Mesendoderm (in vitro differentiated cells): ENCODE results near the gene KCNF1.

ENCODE experiments used
- DNase-seq: peaks from one replicate; pipeline ENCODE4 v3.0.0; 2013
- H2AK5ac ChIP-seq: 2 replicates; pipeline ENCODE4 v1.6.1; 2013; ENCODE audit warnings: low read length, inconsistent platforms
- H2BK120ac ChIP-seq: 2 replicates; pipeline ENCODE4 v1.6.1; 2013; ENCODE audit warnings: low read depth, mild to moderate bottlenecking, low read length, moderate library complexity, mixed read lengths
- H2BK15ac ChIP-seq: replicated peaks from 2 replicates; pipeline ENCODE4 v1.6.1; 2013; ENCODE audit warnings: low read depth, mild to moderate bottlenecking, moderate library complexity
- H2BK5ac ChIP-seq: 2 replicates; pipeline ENCODE4 v1.6.1; 2013; ENCODE audit warnings: low read length, inconsistent platforms
- H3K18ac ChIP-seq: 2 replicates; pipeline ENCODE4 v1.6.1; 2013; ENCODE audit warnings: mild to moderate bottlenecking, low read length, mixed read lengths
- H3K23ac ChIP-seq: one replicate; pipeline ENCODE4 v1.6.1; 2013; ENCODE audit warnings: low read length
- H3K27ac ChIP-seq: 2 replicates; pipeline ENCODE4 v1.5.1; 2013; ENCODE audit warnings: low read depth, mild to moderate bottlenecking, inconsistent platforms, low read length, moderate library complexity
- H3K27me3 ChIP-seq: 2 replicates; pipeline ENCODE4 v1.6.1; 2013; ENCODE audit warnings: low read length, control low read depth, mild to moderate bottlenecking, inconsistent platforms; ENCODE audit not compliant: insufficient read depth, poor library complexity
- H3K36me3 ChIP-seq: 2 replicates; pipeline ENCODE4 v1.6.1; 2013; ENCODE audit warnings: low read length, inconsistent platforms; ENCODE audit not compliant: control insufficient read depth, insufficient read depth
- H3K4ac ChIP-seq: one replicate; pipeline ENCODE4 v1.6.1; 2013; ENCODE audit warnings: low read depth, mild to moderate bottlenecking, low read length, moderate library complexity
- H3K4me1 ChIP-seq: 2 replicates; pipeline ENCODE4 v1.6.1; 2013; ENCODE audit warnings: low read depth, low read length, inconsistent platforms; ENCODE audit not compliant: control insufficient read depth
- H3K4me2 ChIP-seq: 2 replicates; pipeline ENCODE4 v1.6.1; 2013; ENCODE audit warnings: low read length
- H3K4me3 ChIP-seq: 2 replicates; pipeline ENCODE4 v1.5.1; 2013; ENCODE audit warnings: mild to moderate bottlenecking, low read length
- H3K56ac ChIP-seq: one replicate; pipeline ENCODE4 v1.6.1; 2013; ENCODE audit warnings: low read length
- H3K79me1 ChIP-seq: 2 replicates; pipeline ENCODE4 v1.6.1; 2013; ENCODE audit warnings: low read length, inconsistent platforms
- H3K79me2 ChIP-seq: 2 replicates; pipeline ENCODE4 v1.6.1; 2013; ENCODE audit warnings: mild to moderate bottlenecking, low read length; ENCODE audit not compliant: control insufficient read depth, insufficient read depth
- H3K9ac ChIP-seq: 2 replicates; pipeline ENCODE4 v1.6.1; 2013; ENCODE audit warnings: low read length, inconsistent platforms
- H4K5ac ChIP-seq: one replicate; pipeline ENCODE4 v1.6.1; 2013; ENCODE audit warnings: low read length
- H4K8ac ChIP-seq: one replicate; pipeline ENCODE4 v1.6.1; 2013; ENCODE audit warnings: low read depth, mild to moderate bottlenecking, control low read depth, low read length, moderate library complexity
- WGBS: extraction: QIAGEN DNeasy Blood & Tissue Kit; methylation state at CpG from one replicate; pipeline ENCODE4 v1.1.7; 2013; ENCODE audit warnings: low lambda C conversion rate, missing lambda C conversion rate; ENCODE audit not compliant: insufficient coverage; ENCODE audit errors: extremely low coverage; 5-methylcytosine and 5-hydroxymethylcytosine counted together

KCNF1 gene

GRCh38 chr2:10921525-10921924 is 9.8 kb downstream of the KCNF1 start:
- Histone ChIP-seq H3K79me1 (no peaks in the 10 kb centered on the region), H3K4me1 (no peaks in the 10 kb centered on the region), H3K27ac (no peak overlapping the region), H3K4ac (no peak overlapping the region), H3K56ac (no peak overlapping the region), H3K23ac (no peak overlapping the region), H3K4me2 (no peak overlapping the region), H2BK120ac (no peak overlapping the region), H3K27me3 (no peaks in the 10 kb centered on the region), H4K5ac (no peak overlapping the region), H3K9ac (no peak overlapping the region), H3K36me3 (no peaks in the 10 kb centered on the region), H3K4me3 (no peak overlapping the region), H3K18ac (no peak overlapping the region), H2AK5ac (no peak overlapping the region), H4K8ac (no peak overlapping the region), H2BK15ac (no peak overlapping the region), H2BK5ac (no peak overlapping the region), H3K79me2 (no peaks in the 10 kb centered on the region)
- whole genome bisulfite sequencing = no CpG with 5 or more reads among the region's 6 CpGs
- DNase-seq = no peak

GRCh38 chr2:10922307-10923007 is 10.7 kb downstream of the KCNF1 start:
- H2BK5ac ChIP-seq = no peak overlapping the region
- no peak overlapping the region for H3K56ac ChIP-seq
- no peak overlapping the region for H4K5ac ChIP-seq
- H4K8ac ChIP-seq = no peak overlapping the region
- H2BK15ac ChIP-seq = no peak overlapping the region
- no peaks in the 10 kb centered on the region for H3K79me2 ChIP-seq
- H3K4me2 ChIP-seq = no peak overlapping the region
- H3K9ac ChIP-seq = no peak overlapping the region
- H3K23ac ChIP-seq = no peak overlapping the region
- no CpG with 5 or more reads among the region's 20 CpGs for WGBS
- no peaks in the 10 kb centered on the region for H3K4me1 ChIP-seq
- H3K18ac ChIP-seq = no peak overlapping the region
- no peak for DNase-seq
- H2BK120ac ChIP-seq = no peak overlapping the region
- no peak overlapping the region for H3K27ac ChIP-seq
- H3K4ac ChIP-seq = no peak overlapping the region
- H3K36me3 ChIP-seq = no peaks in the 10 kb centered on the region
- H3K27me3 ChIP-seq = no peaks in the 10 kb centered on the region
- no peak overlapping the region for H3K4me3 ChIP-seq
- H2AK5ac ChIP-seq = no peak overlapping the region
- no peaks in the 10 kb centered on the region for H3K79me1 ChIP-seq

- Histone ChIP-seq H3K23ac (no peak overlapping the region), H2BK15ac (no peak overlapping the region), H3K18ac (no peak overlapping the region), H3K4me1 (no peaks in the 10 kb centered on the region), H3K4ac (no peak overlapping the region), H3K4me2 (no peak overlapping the region), H3K4me3 (no peak overlapping the region), H3K79me2 (no peaks in the 10 kb centered on the region), H3K56ac (no peak overlapping the region), H2BK120ac (no peak overlapping the region), H2AK5ac (no peak overlapping the region), H3K27me3 (no peaks in the 10 kb centered on the region), H3K79me1 (no peaks in the 10 kb centered on the region), H4K8ac (no peak overlapping the region), H3K27ac (no peak overlapping the region), H2BK5ac (no peak overlapping the region), H3K36me3 (no peaks in the 10 kb centered on the region), H4K5ac (no peak overlapping the region), H3K9ac (no peak overlapping the region)
- no peak for DNase-seq
- no CpG with 5 or more reads among the region's 7 CpGs for WGBS
Measured at GRCh38 chr2:10923008-10923375, 11.3 kb downstream of the KCNF1 start.

- no peaks in the 10 kb centered on the region for H3K36me3 ChIP-seq
- no peak for DNase-seq
- H2AK5ac ChIP-seq = no peak overlapping the region
- no peaks in the 10 kb centered on the region for H3K79me1 ChIP-seq
- H4K8ac ChIP-seq = no peak overlapping the region
- WGBS = no CpG with 5 or more reads among the region's 6 CpGs
- H3K9ac ChIP-seq = no peak overlapping the region
- H3K27ac ChIP-seq = no peak overlapping the region
- H3K4me1 ChIP-seq = no peaks in the 10 kb centered on the region
- H3K23ac ChIP-seq = no peak overlapping the region
- H3K4ac ChIP-seq = no peak overlapping the region
- no peak overlapping the region for H3K18ac ChIP-seq
- no peak overlapping the region for H2BK120ac ChIP-seq
- H4K5ac ChIP-seq = no peak overlapping the region
- no peaks in the 10 kb centered on the region for H3K27me3 ChIP-seq
- H3K56ac ChIP-seq = no peak overlapping the region
- H2BK5ac ChIP-seq = no peak overlapping the region
- no peaks in the 10 kb centered on the region for H3K79me2 ChIP-seq
- H2BK15ac ChIP-seq = no peak overlapping the region
- no peak overlapping the region for H3K4me2 ChIP-seq
- H3K4me3 ChIP-seq = no peak overlapping the region
Measured at GRCh38 chr2:10923965-10924364, 12.2 kb downstream of the KCNF1 start.

GRCh38 chr2:10924441-10924840 is 12.7 kb downstream of the KCNF1 start:
- H3K9ac ChIP-seq = no peak overlapping the region
- no peaks in the 10 kb centered on the region for H3K79me2 ChIP-seq
- H3K27me3 ChIP-seq = no peaks in the 10 kb centered on the region
- no peak overlapping the region for H3K18ac ChIP-seq
- no peak overlapping the region for H2AK5ac ChIP-seq
- H3K56ac ChIP-seq = no peak overlapping the region
- no peak overlapping the region for H2BK120ac ChIP-seq
- no peak overlapping the region for H2BK5ac ChIP-seq
- H3K36me3 ChIP-seq = no peaks in the 10 kb centered on the region
- H3K27ac ChIP-seq = no peak overlapping the region
- no peak overlapping the region for H3K23ac ChIP-seq
- no peaks in the 10 kb centered on the region for H3K4me1 ChIP-seq
- H4K8ac ChIP-seq = no peak overlapping the region
- no peak overlapping the region for H2BK15ac ChIP-seq
- no peak overlapping the region for H3K4me3 ChIP-seq
- no peak for DNase-seq
- no peak overlapping the region for H4K5ac ChIP-seq
- H3K79me1 ChIP-seq = no peaks in the 10 kb centered on the region
- H3K4me2 ChIP-seq = no peak overlapping the region
- no CpG with 5 or more reads among the region's 5 CpGs for WGBS
- H3K4ac ChIP-seq = no peak overlapping the region

GRCh38 chr2:10924859-10925258 is 13.1 kb downstream of the KCNF1 start:
- Histone ChIP-seq H3K9ac (no peak overlapping the region), H3K79me2 (no peaks in the 10 kb centered on the region), H4K5ac (no peak overlapping the region), H2BK15ac (no peak overlapping the region), H3K23ac (no peak overlapping the region), H3K56ac (no peak overlapping the region), H3K4ac (no peak overlapping the region), H3K4me3 (no peak overlapping the region), H4K8ac (no peak overlapping the region), H2AK5ac (no peak overlapping the region), H3K79me1 (no peaks in the 10 kb centered on the region), H2BK120ac (no peak overlapping the region), H3K27me3 (no peaks in the 10 kb centered on the region), H3K18ac (no peak overlapping the region), H2BK5ac (no peak overlapping the region), H3K4me1 (no peaks in the 10 kb centered on the region), H3K27ac (no peak overlapping the region), H3K4me2 (no peak overlapping the region), H3K36me3 (no peaks in the 10 kb centered on the region)
- DNase-seq = no peak
- WGBS = no CpG with 5 or more reads among the region's 5 CpGs
